ENCODE measurements around the gene KLHDC3.

DNA sequence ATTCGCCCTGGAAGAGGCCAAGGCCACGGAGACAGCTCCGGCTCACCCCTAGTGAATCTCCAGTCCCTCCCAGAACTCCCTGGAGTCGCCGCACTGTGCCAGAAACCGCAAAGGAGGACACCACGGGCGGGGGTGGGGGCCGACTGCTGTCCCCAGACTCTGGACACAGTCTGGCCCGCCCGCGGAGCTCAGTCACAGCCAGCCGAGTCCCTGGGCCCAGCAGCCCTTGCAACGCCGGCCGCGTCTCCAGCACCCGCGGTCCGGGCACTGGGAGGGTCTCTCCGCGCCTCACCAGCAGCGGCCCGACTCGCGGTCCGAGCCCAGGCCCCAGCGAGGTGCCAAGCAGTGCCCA is 35.6 kb upstream of the KLHDC3 start:
- TF ChIP-seq, protein P1, sequence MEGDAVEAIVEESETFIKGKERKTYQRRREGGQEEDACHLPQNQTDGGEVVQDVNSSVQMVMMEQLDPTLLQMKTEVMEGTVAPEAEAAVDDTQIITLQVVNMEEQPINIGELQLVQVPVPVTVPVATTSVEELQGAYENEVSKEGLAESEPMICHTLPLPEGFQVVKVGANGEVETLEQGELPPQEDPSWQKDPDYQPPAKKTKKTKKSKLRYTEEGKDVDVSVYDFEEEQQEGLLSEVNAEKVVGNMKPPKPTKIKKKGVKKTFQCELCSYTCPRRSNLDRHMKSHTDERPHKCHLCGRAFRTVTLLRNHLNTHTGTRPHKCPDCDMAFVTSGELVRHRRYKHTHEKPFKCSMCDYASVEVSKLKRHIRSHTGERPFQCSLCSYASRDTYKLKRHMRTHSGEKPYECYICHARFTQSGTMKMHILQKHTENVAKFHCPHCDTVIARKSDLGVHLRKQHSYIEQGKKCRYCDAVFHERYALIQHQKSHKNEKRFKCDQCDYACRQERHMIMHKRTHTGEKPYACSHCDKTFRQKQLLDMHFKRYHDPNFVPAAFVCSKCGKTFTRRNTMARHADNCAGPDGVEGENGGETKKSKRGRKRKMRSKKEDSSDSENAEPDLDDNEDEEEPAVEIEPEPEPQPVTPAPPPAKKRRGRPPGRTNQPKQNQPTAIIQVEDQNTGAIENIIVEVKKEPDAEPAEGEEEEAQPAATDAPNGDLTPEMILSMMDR (IDR thresholded peaks at IDR 0.05; ENCODE audit: insufficient read depth, low read depth, low read length) = no peak
- TF ChIP-seq EZH2 (IDR thresholded peaks at IDR 0.05; ENCODE audit: insufficient read depth, low read length) = no peak

Measured in astrocyte (in vitro differentiated cells and primary cell).